ENCODE measurements around the gene ACSM2B.
"Not testable (repeated sequence)": the region's sequence is repeated elsewhere in the genome, so short reads cannot be mapped to it uniquely, and the experiment has no call there.

GRCh38 chr16:20540603-20541316 lies 35.4 kb downstream of the ACSM2B start:
- TF ChIP-seq EZH2 (IDR thresholded peaks at IDR 0.05; ENCODE audit: borderline replicate concordance, low read length), result not testable (repeated sequence)
- TF ChIP-seq, protein P1, sequence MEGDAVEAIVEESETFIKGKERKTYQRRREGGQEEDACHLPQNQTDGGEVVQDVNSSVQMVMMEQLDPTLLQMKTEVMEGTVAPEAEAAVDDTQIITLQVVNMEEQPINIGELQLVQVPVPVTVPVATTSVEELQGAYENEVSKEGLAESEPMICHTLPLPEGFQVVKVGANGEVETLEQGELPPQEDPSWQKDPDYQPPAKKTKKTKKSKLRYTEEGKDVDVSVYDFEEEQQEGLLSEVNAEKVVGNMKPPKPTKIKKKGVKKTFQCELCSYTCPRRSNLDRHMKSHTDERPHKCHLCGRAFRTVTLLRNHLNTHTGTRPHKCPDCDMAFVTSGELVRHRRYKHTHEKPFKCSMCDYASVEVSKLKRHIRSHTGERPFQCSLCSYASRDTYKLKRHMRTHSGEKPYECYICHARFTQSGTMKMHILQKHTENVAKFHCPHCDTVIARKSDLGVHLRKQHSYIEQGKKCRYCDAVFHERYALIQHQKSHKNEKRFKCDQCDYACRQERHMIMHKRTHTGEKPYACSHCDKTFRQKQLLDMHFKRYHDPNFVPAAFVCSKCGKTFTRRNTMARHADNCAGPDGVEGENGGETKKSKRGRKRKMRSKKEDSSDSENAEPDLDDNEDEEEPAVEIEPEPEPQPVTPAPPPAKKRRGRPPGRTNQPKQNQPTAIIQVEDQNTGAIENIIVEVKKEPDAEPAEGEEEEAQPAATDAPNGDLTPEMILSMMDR (conservative IDR thresholded peaks at IDR 0.05 in 1 of 2, IDR thresholded peaks at IDR 0.05 in 1 of 2; ENCODE audit: extremely low read depth in 1 of 2, insufficient read depth in 1 of 2, low read depth in 1 of 2, low read length in 2 of 2), result not testable (repeated sequence)

All from mammary epithelial cell (primary cell).